Stimulated activated CD4-positive, alpha-beta T cell treated with anti-CD3 and anti-CD28 coated beads, Interleukin-15, amount 100 ng/mL, for 48 hours (primary cell): ENCODE measurements around the gene BTLA.
"Not testable (repeated sequence)": the region's sequence is repeated elsewhere in the genome, so short reads cannot be mapped to it uniquely, and the experiment has no call there.

Source experiments
- DNase-seq, 2 donors: peaks; one replicate each; pipeline ENCODE4 v3.0.0-alpha.2; 2020; ENCODE audit warnings: low read depth in 2 of 2

BTLA gene

DNA sequence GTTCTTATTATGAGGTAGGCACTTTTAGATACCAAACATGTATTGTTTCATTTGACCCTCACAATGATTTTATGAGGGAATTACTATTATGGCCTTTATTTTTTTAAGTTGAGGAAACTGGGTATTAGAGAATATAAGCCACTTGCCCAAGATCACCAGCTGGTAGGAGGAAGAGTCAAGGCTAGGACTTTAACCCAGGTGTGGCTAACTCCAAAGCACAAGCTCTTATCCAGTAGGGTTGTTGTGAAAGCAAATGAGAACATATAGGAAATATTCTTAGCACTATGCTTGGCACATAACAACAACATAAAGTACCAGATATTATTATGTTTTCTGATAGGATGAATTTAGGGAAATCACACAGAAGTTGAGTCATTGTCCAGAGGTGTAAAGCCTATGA lies 7.9 kb downstream of the BTLA start:
- no peak for DNase-seq

DNA sequence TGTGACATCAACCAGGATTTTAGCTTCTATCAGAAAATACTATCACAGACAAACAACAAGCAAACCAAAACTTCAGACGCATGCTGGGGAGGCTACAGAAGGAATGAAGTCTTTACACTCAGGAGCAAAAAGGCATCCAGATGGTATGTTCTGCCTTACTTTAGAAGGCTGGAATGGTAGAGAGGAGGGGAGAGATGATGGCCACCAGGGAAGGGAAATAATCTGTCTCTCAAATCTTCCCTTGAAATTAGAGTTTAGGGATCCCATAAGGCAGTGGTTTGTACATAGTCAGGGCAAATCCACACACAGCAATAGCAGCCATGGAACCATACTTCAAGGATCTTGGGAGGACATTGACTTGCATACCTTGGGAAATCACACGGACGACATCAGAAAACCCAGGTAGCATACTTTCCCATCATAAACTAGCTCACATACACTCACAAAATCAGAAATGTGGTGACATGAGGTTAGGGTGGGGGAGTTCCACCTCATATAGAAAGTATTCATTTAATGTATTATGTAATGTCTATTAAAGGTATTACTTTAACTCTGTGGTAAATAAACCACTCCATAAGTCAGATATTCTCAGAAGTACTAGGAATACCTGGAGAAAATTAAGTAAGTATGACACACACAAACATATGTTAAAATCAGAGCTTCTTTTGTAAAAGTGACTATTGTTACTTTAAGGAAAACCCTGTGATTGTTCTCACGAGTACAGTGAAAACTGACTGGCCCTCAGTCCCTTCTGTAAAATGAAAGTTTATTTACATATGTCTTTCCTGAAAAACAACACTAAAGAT lies 9.4 kb downstream of the BTLA start:
- no peak for DNase-seq

DNA sequence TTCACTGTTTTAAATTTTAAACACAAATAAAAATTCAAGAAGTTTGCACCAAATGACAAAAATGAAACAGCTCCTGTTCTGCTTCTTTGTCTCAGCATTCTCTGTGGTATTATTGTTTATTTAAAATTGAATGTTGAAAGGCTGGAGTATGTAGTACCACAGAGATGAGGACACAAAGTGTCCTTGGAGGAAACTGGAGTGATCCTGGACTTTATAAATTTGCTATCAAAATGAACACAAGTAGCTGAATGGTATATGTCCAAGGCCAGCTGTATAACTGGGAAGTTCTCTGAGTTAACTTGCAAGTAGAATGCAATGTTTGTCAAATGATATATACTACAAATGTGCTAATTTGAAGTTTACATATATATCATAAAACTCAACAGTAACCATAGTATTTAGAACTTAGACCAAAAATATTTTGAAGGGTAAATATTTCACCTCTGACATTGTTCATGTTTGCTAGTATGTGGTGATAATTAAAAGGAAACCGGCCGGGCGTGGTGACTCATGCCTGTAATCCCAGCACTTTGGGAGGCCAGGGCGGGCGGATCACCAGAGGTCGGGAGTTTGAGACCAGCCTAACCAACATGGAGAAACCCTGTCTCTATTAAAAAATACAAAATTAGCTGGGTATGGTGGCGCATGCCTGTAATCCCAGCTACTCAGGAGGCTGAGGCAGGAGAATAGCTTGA lies 12.3 kb downstream of the BTLA start:
- no peak for DNase-seq

DNA sequence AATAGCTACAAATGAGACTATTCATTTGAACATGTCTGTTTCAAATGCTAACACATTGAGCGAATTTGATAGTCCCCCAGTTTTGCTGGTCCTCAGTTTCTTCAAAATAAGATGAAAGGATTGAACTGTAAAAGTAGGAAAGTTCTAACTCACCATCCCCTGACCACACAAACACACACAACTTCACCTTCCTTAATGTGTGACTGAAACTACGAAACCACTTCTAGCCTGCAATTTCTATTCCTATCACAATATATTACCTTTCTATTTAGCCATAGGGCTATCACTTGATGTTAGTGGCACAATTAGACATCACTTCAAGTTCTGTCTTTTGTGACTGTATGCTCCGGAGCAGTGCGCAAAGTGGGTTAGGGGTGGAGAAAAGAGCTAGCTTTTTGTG lies 14.9 kb downstream of the BTLA start:
- DNase-seq = no peak

DNA sequence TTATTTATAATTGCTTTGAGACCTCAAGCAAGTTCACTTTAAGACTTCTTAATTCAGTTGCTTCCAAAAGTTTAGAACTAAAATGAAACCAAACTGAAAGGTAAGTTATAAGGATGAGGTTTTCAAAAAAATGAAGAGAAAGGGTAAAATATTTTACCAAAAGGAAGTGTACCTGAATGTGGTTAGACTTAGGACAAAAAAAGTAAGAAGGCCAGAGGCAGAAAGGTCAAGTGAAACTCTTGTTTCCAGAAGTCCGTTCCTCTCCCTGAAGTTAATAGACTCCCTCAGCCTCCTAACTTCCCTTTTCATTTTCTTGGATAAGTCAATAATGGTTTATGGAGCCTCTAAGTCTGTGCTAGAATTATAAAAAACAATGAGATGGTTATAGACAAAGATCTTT lies 16.6 kb downstream of the BTLA start:
- no peak for DNase-seq

DNA sequence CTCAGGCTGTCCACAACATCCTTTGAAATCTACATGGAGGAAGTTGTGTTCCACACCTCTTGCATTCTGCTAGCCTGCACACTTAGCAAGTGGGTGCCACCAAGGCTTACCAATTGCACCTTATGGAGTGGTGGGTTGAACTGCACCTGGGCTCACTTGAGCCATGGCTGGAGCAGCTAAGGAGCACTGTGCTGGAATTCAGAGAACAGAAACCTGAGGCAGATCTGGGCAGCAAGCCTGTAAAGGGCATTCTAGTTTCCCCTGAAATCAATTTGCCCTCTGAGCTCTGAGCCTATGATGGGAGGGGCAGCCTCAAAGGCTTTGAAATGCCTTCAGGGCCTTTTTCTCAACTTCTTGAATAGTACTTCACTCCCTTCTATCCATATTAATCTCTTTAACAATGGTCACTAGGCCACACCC lies 18.0 kb downstream of the BTLA start:
- DNase-seq = no peak

DNA sequence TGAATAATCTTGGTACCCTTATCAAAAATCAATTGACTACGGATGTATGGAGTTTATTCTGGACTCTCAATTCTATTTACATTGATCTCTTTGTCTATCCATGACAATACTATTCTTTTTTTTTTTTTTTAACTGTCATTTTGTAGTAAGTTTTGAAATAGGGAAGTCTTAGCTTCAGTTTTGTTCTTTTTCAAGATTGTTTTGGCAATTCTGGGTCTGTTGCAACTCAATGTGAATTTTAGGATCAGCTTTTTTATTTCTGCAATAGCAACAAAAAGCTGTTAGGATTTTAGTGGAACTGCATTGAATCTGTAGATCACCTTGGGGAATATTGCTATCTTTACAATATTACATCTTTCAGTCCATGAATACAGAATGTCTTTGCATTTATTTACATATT lies 21.4 kb downstream of the BTLA start:
- no peak for DNase-seq

DNA sequence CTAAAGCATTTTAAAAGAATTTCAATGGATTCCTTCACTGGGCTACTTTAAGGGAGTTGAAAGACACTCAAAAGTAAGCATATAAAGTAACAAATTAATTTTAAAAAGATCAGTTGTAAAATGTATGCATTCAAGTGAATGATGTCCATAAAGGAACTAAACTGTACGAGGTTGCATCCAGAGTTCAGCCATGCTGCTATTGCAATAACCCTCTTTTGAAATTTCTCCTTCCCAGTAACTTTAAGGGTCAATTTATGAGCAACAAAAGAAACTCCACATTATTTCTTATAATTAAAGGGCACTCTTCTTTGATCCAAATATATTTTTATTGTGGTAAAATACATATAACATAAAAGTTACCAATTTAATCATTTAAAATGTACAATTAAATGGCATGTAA lies 22.9 kb downstream of the BTLA start:
- DNase-seq = no peak

DNA sequence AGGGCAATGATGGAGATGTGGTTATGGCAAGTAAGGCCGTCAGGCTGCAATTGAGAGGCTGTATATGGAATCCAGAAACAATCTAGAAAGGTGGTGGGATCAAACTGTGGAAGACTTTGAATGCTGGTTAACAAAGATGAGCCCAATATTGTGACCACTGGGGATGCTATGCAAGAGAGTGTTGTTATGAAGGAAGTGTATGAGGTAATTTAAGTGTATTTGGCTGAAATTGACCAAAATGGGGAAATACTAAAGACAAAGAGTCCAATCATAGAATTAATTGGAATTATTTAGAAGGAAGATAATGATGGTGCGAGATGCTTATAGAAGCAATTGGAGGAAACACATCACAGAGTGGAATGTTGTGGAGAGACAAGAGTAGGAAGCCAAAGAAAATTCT lies 24.5 kb downstream of the BTLA start:
- DNase-seq = no peak

DNA sequence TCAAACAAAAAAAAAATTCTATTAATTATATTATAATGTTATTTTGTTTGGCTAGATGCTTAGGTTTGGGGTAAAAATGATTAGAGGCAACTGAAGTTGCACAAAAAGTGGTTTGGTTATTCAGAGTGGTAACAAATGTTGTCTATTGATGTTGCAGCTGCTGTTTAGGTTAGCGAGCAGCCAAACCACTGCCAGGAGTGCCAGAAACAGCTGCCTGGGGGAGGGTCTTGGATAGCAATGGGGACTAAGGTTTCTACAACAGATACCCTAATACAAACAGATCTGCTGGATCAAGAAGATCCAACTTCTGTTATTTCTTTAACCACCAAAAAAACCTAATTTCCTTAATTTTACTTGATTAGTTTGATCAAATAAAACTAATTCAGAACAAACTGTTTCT lies 26.6 kb downstream of the BTLA start:
- no peak for DNase-seq

DNA sequence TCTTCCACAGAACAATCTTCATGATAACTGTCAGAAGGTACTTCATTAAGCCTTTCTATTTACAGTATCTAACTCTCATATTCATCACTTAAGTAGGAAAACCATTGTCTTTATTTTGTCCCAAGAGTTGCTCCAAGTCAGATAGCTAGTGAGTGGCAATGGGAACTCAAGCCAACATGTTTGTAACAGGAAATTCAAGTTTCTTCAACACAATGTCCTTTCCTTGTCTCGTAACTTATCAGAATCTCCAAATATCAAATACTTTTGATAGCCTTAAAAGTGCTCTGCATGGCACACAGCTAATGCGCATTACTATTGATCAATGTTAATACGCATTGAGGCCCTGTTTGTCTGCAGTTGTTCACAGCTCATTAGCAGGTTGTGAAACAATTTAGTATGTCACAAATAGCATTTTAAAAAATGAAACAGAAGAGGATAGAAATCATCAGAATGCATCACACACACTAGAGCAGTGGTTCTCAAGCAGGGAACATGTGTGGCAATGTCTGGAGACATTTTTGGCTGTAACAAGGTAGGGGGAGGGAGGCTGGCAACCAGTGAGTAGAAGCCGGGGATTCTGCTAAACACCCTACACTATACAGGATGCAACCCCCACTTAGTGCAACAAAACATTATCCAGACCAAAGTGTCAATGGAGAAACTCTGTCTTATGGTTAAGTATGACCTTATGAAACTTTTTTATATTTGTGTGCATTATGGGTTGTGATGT lies 27.5 kb downstream of the BTLA start:
- DNase-seq = no peak

DNA sequence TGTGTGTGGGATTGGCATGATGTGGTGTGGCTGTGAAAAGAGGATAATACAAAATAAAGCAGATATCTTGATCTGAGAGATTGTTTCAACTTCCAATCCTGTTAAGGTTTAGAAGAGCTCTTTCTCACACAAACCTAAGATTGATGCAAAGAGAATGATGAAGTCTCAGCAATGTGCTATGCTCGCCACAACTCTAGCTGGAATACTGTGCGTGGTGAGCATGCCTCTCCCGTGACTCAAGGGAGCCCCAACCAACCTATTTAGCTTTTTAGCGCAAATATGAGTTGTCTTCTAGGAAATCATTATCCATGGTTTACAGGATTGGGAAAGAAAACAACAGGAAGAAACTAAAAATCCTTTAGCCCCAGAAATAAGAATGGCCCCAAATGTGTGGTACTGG lies 28.5 kb downstream of the BTLA start:
- DNase-seq = no peak

DNA sequence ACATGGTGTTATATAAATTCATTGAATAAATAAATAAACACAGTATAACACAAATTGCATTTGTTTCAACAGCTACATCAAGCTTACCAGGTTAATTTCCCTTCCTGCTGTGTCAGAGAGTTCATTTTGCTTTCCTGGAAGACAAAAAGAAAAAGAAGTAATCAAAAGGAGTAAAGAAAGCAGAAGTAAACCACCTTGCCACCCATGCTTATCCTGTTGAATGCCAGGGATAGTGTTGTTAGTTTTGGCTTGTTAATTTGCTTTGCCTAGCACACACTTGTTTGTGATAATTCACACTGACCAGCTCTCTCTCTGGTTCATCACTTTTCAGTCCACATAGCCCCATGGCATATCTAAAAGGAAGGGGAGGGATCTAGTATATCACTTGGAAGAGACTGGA lies 29.6 kb downstream of the BTLA start:
- no peak for DNase-seq

DNA sequence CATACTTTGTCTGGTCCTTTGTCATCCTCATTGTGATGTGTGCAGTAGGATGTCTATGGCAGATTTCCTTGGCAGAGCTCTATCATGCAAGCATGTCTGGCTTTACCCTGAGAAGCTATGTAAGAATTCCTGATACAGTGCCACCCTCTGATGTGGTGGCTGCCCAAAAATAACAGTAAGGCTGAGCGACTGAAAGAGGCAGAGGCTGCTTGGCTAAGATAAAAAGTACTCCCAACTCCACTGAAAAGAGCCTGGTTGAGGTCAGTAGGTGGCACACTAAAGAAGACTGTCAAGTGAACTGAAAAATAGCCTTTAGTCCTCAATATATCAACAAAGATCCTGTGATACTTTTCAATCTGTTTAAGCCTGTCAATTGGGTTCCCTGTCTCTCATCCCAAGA lies 31.7 kb downstream of the BTLA start:
- DNase-seq = no peak

DNA sequence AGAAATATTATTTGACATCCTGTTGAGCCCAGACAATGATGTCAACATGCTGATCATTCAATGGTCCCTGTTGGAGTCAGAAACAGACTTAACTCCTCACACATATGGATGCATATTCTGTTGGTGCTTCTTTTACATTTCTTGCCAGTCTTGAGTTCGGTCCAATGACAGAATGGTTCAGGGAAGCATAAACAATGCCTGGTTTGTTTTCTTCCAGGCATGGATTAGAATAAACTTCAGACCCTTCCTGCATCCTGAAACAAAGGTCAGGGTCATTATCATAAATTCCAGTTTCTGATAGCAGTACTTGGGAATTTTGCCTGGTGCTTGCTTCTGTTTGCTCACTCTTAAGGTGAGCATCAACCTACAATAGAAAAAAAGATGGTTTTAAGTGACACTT lies 33.3 kb downstream of the BTLA start:
- no peak for DNase-seq

DNA sequence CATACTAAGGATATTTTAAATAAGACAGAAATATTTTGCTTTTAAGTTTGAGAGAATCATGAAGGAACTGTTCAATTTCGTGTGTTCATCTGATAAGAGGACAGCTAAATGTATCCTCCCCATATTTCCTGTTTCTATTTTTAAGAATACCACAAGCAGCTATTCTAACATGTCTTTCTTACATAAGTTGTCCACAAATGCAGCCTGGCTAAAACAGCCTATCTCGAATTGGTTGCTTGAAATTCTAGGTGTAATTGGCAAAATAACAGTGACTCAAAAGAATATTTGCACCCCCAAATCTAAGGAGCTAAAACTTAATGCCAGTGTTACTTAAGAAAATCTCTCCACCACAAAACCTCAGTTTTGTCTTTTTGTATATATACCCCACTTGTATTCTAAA lies 35.0 kb downstream of the BTLA start:
- DNase-seq = no peak

DNA sequence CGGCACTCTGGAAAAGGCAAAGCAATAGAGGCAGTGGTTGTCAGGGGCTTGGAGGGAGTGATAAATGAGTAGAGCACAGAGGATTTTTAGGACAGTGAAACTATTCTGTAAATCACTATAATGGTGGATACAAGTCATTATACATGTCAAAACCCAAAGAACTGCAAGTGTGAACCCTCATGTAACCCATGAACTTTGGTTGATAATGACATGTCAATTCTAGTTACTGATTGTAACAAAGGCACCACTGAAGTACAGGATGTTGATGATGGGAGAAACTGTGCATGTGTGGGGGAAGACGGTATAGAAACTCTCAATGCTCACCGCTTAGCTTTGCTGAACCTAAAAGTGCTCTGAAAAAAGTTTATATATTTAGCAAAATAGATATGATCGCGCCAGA lies 36.0 kb downstream of the BTLA start:
- no peak for DNase-seq

DNA sequence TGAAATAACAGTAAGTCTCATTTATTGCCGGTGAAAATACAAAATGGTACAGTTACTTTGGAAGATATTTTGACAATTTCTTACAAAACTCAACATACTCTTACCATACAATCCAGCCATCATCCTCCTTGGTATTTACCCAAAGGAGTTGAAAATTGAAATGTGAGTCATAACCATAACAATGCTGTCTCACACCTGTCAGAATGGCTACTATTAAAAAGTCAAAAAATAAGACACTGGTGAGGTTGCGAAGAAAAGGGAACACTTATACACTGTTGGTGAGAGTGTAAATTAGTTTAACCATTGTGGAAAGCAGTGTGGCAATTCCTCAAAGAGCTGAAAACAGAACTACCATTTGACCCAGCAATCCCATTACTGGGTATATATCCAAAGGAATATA lies 37.5 kb downstream of the BTLA start:
- DNase-seq = not testable (repeated sequence)

DNA sequence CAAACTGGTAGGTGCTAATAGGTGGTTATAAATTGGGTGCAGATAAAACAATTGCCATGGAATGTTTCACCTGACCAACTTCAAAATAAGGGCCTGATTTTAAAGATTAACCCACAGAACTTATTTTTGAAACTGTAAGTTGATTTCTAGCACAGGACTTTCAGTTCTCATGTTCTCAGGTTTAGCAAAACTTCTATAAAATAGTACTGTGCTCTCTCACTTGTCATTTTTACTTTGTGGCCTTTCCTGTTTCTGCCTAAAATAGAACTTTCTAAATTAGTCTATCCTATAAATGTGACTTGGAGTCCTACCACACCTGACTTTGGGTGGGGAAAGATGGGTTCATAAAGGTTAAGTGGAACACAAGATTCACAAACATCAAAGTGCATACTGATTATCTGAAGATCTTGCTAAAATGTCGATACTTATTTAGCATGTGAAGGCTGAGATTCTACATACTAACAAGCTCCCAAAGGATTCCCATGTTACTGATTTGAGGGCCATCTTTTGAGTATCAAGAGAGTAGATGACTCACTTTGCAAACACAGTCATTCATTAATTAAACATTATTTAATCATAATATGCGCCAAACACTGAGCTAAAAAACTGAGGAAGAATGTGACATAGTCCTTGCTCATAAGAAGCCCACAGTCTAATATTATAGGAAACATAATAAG lies 38.6 kb downstream of the BTLA start:
- no peak for DNase-seq

DNA sequence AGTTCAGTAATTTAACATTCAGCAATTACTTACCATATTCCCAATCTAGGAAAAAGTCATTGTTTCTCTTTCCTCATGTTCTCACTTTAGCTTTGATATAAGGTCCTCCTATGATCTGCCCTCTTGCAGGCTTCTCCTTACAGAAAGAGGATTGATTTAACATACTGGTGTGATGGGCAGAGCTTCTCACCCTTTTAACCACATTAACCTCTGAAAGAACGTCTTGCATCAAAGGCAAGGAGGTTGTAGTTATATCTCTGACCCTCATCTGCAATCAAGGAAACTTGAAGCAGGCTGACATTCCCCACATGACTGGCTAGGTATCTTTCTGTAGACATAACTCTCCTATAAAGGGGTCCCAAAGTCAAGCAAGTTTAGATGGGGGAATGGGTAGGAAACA lies 39.5 kb downstream of the BTLA start:
- DNase-seq = no peak

DNA sequence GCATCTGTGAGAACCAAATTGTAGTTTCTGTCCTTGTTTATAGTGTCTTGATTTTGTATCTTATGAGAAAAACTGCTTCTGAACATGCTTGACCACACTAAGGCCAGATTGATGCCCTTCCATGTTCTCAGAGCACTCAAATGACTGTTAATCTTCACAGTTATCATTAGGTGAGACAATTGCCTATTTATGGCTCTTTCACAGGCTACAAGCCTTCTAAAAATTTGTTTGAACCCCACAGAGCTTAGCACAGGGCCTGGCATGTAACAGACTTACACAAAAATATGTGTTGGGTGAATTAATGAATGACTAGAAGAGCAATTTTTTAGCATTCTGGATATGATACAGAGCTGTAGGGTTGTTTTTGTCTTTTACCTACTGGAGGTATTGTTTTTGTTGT lies 43.1 kb downstream of the BTLA start:
- no peak for DNase-seq

DNA sequence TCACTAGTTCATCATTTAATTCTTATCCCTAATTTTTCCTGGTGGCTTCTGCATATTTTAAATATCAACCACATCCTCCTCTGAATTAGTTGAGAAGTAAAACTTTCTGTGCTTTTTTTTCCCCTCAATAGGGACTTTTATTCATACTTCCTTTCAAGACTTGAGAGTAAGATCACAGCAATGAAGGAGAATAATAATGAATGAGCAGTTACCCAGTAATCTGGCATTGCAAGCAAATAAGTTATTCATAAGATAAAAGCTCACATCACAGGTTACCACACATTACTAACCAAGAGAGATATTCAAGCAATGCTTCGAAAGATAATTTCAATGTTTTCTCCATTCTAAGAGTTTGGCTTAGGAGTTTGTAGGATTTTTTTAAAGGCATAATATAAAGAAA lies 50.3 kb downstream of the BTLA start:
- no peak for DNase-seq
